GM12874 (cell line): ENCODE measurements around the gene CDKN1C.

Experiments used
- CTCF ChIP-seq: IDR thresholded peaks from 2 replicates; pipeline ENCODE4 v1.5.1; 2011; ENCODE audit warnings: low read depth, mild to moderate bottlenecking, control low read depth, low read length, moderate library complexity; ENCODE audit not compliant: insufficient read depth

The CDKN1C gene

GRCh38 chr11:2930704-2931419, 45.3 kb upstream of the CDKN1C start:
- peak; percentile 93 for TF ChIP-seq CTCF

GRCh38 chr11:2929950-2930703, 44.6 kb upstream of the CDKN1C start:
- TF ChIP-seq CTCF: peak; percentile 66

GRCh38 chr11:2929531-2929949, 44.0 kb upstream of the CDKN1C start:
- no peak for TF ChIP-seq CTCF

DNA sequence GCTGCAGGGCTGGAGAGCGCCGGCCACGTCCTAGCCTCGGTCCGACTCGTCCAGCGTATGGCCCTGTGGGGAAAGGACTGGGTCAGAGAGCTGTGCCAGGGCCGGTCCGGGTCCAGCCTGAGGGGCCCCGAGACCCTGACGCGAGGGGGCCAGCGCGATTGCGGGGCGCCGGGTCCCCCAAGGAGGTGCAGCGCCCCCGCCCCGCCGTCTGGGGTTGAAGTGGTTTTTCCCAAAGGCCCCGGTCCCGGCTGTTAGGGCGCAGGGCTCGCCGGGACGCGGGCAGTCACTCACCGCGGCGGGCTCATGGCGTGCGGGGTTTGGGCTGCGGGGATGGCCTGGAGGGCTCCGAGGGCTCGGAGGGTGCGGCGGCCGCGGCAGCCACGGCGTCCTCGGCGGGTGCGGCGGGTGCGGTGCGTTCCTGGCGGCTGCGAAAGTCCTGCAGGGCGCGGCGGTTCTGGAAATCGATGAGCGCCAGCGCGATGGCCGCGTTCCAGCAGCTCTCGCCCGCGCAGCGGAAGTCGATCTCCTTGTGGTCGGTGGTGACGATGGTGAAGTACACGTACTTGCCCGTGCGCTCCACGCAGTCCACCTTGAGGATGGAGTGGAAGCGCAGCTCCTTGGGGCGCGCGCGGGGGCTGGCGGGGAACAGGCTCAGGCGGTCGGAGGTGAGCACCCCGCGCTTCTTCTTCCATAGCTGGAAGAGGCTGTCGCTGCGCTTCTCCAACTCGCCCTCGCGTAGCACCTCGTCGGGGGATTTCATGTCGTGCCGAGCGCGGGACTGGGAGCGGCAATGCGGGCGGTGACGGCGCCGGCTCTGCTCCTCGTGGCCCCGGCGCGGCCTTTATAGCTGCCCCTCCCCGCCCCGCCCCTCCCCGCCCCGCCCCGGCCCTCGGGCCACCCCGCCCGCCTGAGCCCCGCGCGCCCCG, 43.3 kb upstream of the CDKN1C start, which contains the start of gene PHLDA2:
Gene PHLDA2 (minus strand): TSS at position 816 of the 926 bp plus-strand sequence. CDS start 56 bp downstream, at position 760.
- TF ChIP-seq CTCF: no peak

DNA sequence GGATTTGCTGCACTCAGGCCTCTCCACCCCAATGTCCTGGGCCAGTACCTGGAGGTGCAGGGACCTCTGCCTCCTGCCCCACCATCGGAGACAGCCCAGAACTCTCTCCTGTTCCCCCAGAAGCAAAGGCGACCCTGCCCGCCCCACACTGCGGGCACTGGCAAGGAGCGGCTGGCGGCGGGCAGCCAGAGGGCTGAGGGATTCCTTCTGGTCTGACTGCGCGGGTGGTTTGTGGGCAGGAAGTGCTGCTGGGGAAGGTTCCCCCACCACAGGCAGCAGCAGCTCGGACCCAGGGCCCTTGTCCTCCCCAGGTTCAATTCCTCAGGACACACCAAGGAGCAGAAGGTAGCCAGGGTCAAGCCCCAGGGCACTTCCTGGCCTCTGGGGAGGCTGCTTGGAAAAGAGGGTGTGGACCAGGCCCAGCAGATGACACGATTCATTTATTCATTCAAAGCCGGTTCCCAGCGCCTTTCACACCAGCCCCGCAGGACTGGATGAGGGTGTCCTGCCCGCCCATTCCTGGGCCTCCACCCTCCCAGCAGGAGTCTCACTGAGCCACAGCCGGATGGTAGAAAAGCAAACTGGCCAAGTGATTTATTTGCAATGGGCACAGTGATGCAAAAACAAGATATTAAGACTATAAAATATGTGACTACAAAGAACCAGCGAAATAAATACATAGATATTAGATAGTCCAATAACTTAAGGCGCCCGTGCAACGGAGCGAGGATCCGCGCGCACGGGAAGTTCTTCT, 42.5 kb upstream of the CDKN1C start:
- TF ChIP-seq CTCF: no peak

DNA sequence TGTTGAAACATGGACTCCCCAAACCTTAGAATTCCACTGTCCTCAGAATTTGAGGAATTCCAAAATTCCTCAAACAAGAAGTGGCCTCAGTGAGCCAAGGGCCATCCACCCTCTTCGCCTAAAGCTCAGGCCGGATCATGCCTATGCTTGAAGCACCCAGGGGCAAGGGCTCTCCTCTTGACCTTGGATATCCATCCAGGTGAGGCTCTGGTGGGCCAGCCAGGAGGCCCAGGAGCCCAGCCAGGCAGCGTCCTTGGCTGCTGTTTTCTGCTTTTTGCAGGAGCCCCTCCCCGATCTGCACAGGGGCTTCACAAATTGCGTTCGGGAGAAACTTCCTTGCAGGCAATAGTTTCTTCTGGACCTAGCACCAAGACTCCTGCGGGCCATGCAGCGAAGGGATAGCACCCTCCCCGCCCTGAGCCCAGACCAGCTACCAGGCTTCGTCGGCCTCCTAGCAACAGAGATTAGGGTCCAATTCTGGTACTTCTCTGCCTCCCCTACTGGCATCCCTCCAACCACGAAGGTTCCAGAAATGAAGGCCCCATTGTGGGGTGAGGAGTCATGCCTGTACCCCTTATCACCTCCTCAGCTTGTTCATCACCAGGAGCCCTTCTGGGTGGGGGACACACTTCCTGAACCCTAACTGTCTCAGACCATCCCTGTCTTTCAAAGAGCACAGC, 41.7 kb upstream of the CDKN1C start:
- no peak for TF ChIP-seq CTCF
